HEK293 (cell line): ENCODE data around the gene NXN.

Experiments used
- CTCF ChIA-PET: fragments of 350-600 bp; formaldehyde crosslinking; extraction: SDS; loops from one replicate; lab custom pipeline; 2021; ENCODE audit warnings: antibody characterized with exemption; lab: Yijun Ruan, JAX
- POLR2A ChIA-PET: fragments of 300-600 bp; formaldehyde crosslinking; extraction: SDS; loops from one replicate; lab custom pipeline; 2020; ENCODE audit warnings: antibody characterized with exemption, inconsistent platforms; lab: Yijun Ruan, JAX
- H3K27ac ChIP-seq: fragments of 200-500 bp; sonication (Bioruptor generic); 2 replicates; pipeline ENCODE4 v1.5.1; 2014; ENCODE audit warnings: low read depth, low read length, control low read depth, inconsistent platforms; ENCODE audit errors: extremely low read depth
- H3K36me3 ChIP-seq, 2 experiments: fragments of 200-500 bp in 1 of 2; sonication (Bioruptor generic) in 1 of 2; 1 replicate in 1 of 2; 2 replicates in 1 of 2; pipeline ENCODE4 v1.5.1; 2014 to 2017; ENCODE audit warnings: inconsistent platforms in 2 of 2, low read length in 2 of 2; ENCODE audit not compliant: control insufficient read depth in 2 of 2, insufficient read depth in 1 of 2
- H3K4me1 ChIP-seq: fragments of 200-500 bp; sonication (Bioruptor generic); 2 replicates; pipeline ENCODE4 v1.5.1; 2014; ENCODE audit warnings: mild to moderate bottlenecking, low read length, inconsistent platforms; ENCODE audit not compliant: control insufficient read depth, insufficient read depth
- H3K4me3 ChIP-seq: 2 replicates; pipeline ENCODE4 v1.5.1; 2011; ENCODE audit warnings: low read depth, mild to moderate bottlenecking, control low read depth, low read length, moderate library complexity
- H3K9me3 ChIP-seq: fragments of 200-500 bp; sonication (Bioruptor generic); 2 replicates; pipeline ENCODE4 v1.5.1; 2014; ENCODE audit warnings: low read depth, low read length, inconsistent platforms; ENCODE audit not compliant: control insufficient read depth, insufficient read depth
- GLI4 ChIP-seq: fragments of 450-650 bp; formaldehyde crosslinking; IDR thresholded peaks from 2 replicates; pipeline ENCODE4 v1.5.1; 2016; ENCODE audit warnings: missing biosample characterization, missing genetic modification characterization
- GLIS2 ChIP-seq: fragments of 450-650 bp; formaldehyde crosslinking; IDR thresholded peaks from 2 replicates; pipeline ENCODE4 v1.5.1; 2016; ENCODE audit warnings: missing biosample characterization, missing genetic modification characterization
- KLF10 ChIP-seq: fragments of 450-650 bp; IDR thresholded peaks from 2 replicates; pipeline ENCODE4 v1.5.1; 2018; ENCODE audit warnings: missing biosample characterization, mild to moderate bottlenecking, missing genetic modification characterization
- KLF16 ChIP-seq: fragments of 450-650 bp; formaldehyde crosslinking; IDR thresholded peaks from 2 replicates; pipeline ENCODE4 v1.5.1; 2017; ENCODE audit warnings: missing biosample characterization, missing genetic modification characterization
- PRDM1 ChIP-seq: fragments of 450-650 bp; formaldehyde crosslinking; IDR thresholded peaks from 2 replicates; pipeline ENCODE4; 2016; ENCODE audit warnings: missing biosample characterization, missing genetic modification characterization
- REPIN1 ChIP-seq: fragments of 450-650 bp; formaldehyde crosslinking; IDR thresholded peaks from 2 replicates; pipeline ENCODE4 v1.5.1; 2017; ENCODE audit warnings: missing biosample characterization, missing genetic modification characterization, low read depth
- SP7 ChIP-seq: fragments of 450-650 bp; formaldehyde crosslinking; IDR thresholded peaks from 2 replicates; pipeline ENCODE4 v1.5.1; 2016; ENCODE audit warnings: missing biosample characterization, missing genetic modification characterization
- ZNF174 ChIP-seq: fragments of 450-650 bp; formaldehyde crosslinking; IDR thresholded peaks from 2 replicates; pipeline ENCODE4 v1.5.0; 2017; ENCODE audit warnings: missing biosample characterization, mild to moderate bottlenecking, missing genetic modification characterization
- ZNF19 ChIP-seq: fragments of 450-650 bp; formaldehyde crosslinking; IDR thresholded peaks from 2 replicates; pipeline ENCODE4; 2016; ENCODE audit warnings: missing biosample characterization, missing genetic modification characterization, low read depth
- ZNF2 ChIP-seq: fragments of 450-650 bp; formaldehyde crosslinking; IDR thresholded peaks from 2 replicates; pipeline ENCODE4 v1.5.1; 2016; ENCODE audit warnings: missing biosample characterization, missing genetic modification characterization
- ZNF211 ChIP-seq: fragments of 450-650 bp; formaldehyde crosslinking; IDR thresholded peaks from 2 replicates; pipeline ENCODE4 v1.5.1; 2016; ENCODE audit warnings: low read depth, missing biosample characterization, missing genetic modification characterization
- ZNF23 ChIP-seq: fragments of 450-650 bp; formaldehyde crosslinking; IDR thresholded peaks from 2 replicates; pipeline ENCODE4 v1.5.1; 2016; ENCODE audit warnings: missing biosample characterization, missing genetic modification characterization, borderline replicate concordance
- ZNF324 ChIP-seq: fragments of 450-650 bp; formaldehyde crosslinking; IDR thresholded peaks from 2 replicates; pipeline ENCODE4 v1.5.1; 2016; ENCODE audit warnings: missing biosample characterization, missing genetic modification characterization
- ZNF426 ChIP-seq: fragments of 450-650 bp; formaldehyde crosslinking; IDR thresholded peaks from 2 replicates; pipeline ENCODE4 v1.5.1; 2017; ENCODE audit warnings: missing biosample characterization, missing genetic modification characterization, mild to moderate bottlenecking, inconsistent platforms, moderate library complexity
- ZNF530 ChIP-seq: fragments of 450-650 bp; formaldehyde crosslinking; IDR thresholded peaks from 2 replicates; pipeline ENCODE4 v1.5.1; 2016; ENCODE audit warnings: low read depth, missing biosample characterization, missing genetic modification characterization
- ZNF664 ChIP-seq: fragments of 450-650 bp; formaldehyde crosslinking; IDR thresholded peaks from 2 replicates; pipeline ENCODE4 v1.5.1; 2016; ENCODE audit warnings: missing biosample characterization, missing genetic modification characterization
- ZNF792 ChIP-seq: fragments of 450-650 bp; formaldehyde crosslinking; IDR thresholded peaks from 2 replicates; pipeline ENCODE4 v1.5.1; 2016; ENCODE audit warnings: missing biosample characterization, missing genetic modification characterization
- ZSCAN16 ChIP-seq: fragments of 450-650 bp; formaldehyde crosslinking; IDR thresholded peaks from 2 replicates; pipeline ENCODE4 v1.5.1; 2016; ENCODE audit warnings: missing biosample characterization, missing genetic modification characterization
- ZSCAN23 ChIP-seq: fragments of 450-650 bp; formaldehyde crosslinking; IDR thresholded peaks from 2 replicates; pipeline ENCODE4 v1.5.1; 2016; ENCODE audit warnings: missing biosample characterization, missing genetic modification characterization
- TF ChIP-seq, protein P1 (sequence below): fragments of 450-650 bp; formaldehyde crosslinking; IDR thresholded peaks from 2 replicates; pipeline ENCODE4 v1.5.1; 2016; ENCODE audit warnings: missing biosample characterization, missing genetic modification characterization, borderline replicate concordance
- TF ChIP-seq, protein P2 (sequence below): fragments of 450-650 bp; formaldehyde crosslinking; IDR thresholded peaks from 2 replicates; pipeline ENCODE4 v1.5.1; 2017; ENCODE audit warnings: missing biosample characterization, missing genetic modification characterization
- TF ChIP-seq, protein P3 (sequence below): fragments of 450-650 bp; formaldehyde crosslinking; IDR thresholded peaks from 2 replicates; pipeline ENCODE4; 2016; ENCODE audit warnings: missing biosample characterization, missing genetic modification characterization

Gene NXN

DNA sequence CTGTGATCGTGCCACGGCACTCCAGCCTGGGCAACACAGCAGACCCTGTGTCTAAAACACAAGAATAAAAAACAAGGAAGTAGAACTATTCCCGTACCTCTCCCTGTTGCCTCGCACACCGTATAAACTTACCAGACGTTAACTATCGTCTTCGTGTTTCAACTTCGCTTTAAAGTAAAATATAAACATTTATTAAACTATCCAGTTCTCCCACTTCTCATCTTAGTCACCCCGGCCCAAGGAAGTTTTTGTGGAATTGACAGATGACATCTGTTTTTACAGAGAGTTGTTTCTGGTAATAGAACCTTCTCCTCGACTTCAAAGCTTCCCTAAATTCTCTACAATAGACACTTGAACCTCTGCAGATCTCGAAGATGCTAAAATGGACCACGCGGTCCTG, 83.1 kb downstream of the NXN start:
- Histone ChIP-seq H3K9me3 (no peaks in the 10 kb centered on the region), H3K4me1 (no peaks in the 10 kb centered on the region), H3K36me3 (no peaks in the 10 kb centered on the region), H3K27ac (no peak overlapping the region), H3K4me3 (no peak overlapping the region)
- ChIA-PET CTCF (interaction anchor here (0.7 kb wide), 1 partner anchor 1280 kb away, joined by 3 read pairs; no protein-coding TSS in a partner anchor), POLR2A (no interaction called here)
- TF ChIP-seq ZSCAN23 (tag by site-specific recombination), result no peak
- TF ChIP-seq PRDM1 (tag by site-specific recombination), result no peak
- no peak for TF ChIP-seq ZNF2 (tag by site-specific recombination)
- TF ChIP-seq ZNF324 (tag by site-specific recombination), result no peak
- no peak for TF ChIP-seq ZNF23 (tag by site-specific recombination)
- no peak for TF ChIP-seq KLF10 (tag by site-specific recombination)
- TF ChIP-seq, protein P1, sequence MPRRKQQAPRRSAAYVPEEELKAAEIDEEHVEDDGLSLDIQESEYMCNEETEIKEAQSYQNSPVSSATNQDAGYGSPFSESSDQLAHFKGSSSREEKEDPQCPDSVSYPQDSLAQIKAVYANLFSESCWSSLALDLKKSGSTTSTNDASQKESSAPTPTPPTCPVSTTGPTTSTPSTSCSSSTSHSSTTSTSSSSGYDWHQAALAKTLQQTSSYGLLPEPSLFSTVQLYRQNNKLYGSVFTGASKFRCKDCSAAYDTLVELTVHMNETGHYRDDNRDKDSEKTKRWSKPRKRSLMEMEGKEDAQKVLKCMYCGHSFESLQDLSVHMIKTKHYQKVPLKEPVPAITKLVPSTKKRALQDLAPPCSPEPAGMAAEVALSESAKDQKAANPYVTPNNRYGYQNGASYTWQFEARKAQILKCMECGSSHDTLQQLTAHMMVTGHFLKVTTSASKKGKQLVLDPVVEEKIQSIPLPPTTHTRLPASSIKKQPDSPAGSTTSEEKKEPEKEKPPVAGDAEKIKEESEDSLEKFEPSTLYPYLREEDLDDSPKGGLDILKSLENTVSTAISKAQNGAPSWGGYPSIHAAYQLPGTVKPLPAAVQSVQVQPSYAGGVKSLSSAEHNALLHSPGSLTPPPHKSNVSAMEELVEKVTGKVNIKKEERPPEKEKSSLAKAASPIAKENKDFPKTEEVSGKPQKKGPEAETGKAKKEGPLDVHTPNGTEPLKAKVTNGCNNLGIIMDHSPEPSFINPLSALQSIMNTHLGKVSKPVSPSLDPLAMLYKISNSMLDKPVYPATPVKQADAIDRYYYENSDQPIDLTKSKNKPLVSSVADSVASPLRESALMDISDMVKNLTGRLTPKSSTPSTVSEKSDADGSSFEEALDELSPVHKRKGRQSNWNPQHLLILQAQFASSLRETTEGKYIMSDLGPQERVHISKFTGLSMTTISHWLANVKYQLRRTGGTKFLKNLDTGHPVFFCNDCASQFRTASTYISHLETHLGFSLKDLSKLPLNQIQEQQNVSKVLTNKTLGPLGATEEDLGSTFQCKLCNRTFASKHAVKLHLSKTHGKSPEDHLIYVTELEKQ, result no peak
- TF ChIP-seq KLF16, result no peak
- TF ChIP-seq ZNF211 (tag by site-specific recombination), result no peak
- no peak for TF ChIP-seq ZNF530
- no peak for TF ChIP-seq REPIN1 (tag by site-specific recombination)
- TF ChIP-seq, protein P2, sequence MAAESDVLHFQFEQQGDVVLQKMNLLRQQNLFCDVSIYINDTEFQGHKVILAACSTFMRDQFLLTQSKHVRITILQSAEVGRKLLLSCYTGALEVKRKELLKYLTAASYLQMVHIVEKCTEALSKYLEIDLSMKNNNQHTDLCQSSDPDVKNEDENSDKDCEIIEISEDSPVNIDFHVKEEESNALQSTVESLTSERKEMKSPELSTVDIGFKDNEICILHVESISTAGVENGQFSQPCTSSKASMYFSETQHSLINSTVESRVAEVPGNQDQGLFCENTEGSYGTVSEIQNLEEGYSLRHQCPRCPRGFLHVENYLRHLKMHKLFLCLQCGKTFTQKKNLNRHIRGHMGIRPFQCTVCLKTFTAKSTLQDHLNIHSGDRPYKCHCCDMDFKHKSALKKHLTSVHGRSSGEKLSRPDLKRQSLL, result no peak
- TF ChIP-seq ZNF792 (tag by site-specific recombination), result no peak
- no peak for TF ChIP-seq ZNF426
- TF ChIP-seq ZNF664 (tag by site-specific recombination), result no peak
- TF ChIP-seq SP7, result no peak
- TF ChIP-seq, all 188 proteins: peak for 0

DNA sequence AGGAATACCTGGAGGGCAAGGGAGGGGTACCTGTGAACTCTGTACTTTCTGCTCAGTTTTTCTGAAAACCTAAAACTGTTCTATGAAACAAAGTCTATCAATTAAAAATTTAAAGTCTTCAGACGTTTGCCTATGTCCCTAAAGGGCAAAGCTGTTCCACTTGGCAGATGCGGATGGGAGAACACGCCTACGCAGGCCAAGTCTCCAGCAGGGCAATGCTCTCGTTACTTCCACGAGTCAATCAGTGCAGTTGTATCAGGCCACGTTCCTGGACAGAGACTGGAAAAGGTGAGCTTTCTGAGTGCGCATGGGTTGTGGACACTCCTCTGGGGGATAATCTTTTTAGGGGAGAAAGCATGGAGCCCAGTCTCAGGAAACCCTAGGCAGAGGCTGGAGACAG, 86.6 kb downstream of the NXN start:
- ChIA-PET POLR2A (no interaction called here), CTCF (interaction anchor here (0.5 to 2.2 kb wide), 3 partner anchors 14 to 88 kb away, joined by 5 to 12 read pairs (median 6); no protein-coding TSS in a partner anchor)
- no peak overlapping the region for H3K27ac ChIP-seq

More for the DNA sequence above, 86.6 kb downstream of the NXN start:
- Histone ChIP-seq H3K4me1 (no peaks in the 10 kb centered on the region), H3K36me3 (no peaks in the 10 kb centered on the region), H3K4me3 (no peak overlapping the region), H3K9me3 (no peaks in the 10 kb centered on the region)
- no peak for TF ChIP-seq ZSCAN16 (tag by site-specific recombination)
- TF ChIP-seq, protein P3, sequence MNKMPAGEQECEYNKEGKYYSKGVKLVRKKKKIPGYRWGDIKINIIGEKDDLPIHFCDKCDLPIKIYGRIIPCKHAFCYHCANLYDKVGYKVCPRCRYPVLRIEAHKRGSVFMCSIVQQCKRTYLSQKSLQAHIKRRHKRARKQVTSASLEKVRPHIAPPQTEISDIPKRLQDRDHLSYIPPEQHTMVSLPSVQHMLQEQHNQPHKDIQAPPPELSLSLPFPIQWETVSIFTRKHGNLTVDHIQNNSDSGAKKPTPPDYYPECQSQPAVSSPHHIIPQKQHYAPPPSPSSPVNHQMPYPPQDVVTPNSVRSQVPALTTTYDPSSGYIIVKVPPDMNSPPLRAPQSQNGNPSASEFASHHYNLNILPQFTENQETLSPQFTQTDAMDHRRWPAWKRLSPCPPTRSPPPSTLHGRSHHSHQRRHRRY (tag by site-specific recombination), result no peak
- TF ChIP-seq GLIS2, result no peak
- no peak for TF ChIP-seq ZNF174 (tag by site-specific recombination)
- no peak for TF ChIP-seq ZNF19 (tag by site-specific recombination)
- TF ChIP-seq GLI4 (tag by site-specific recombination), result no peak
- TF ChIP-seq ZNF23 (tag by site-specific recombination), result no peak
- TF ChIP-seq ZNF792 (tag by site-specific recombination), result no peak
